Hepatocyte (in vitro differentiated cells): Measurements from ENCODE around the gene ST6GALNAC2.

Experiments used
- CTCF ChIP-seq: fragments of 200-600 bp; sonication (generic); IDR thresholded peaks from 2 replicates; pipeline ENCODE4 v1.5.1; 2016; ENCODE audit warnings: antibody characterized with exemption, mild to moderate bottlenecking; ENCODE audit not compliant: poor library complexity
- EZH2 ChIP-seq: fragments of 200-600 bp; sonication (generic); IDR thresholded peaks from 2 replicates; pipeline ENCODE4 v1.6.1; 2016; ENCODE audit warnings: antibody characterized with exemption, mild to moderate bottlenecking, borderline replicate concordance
- EZH2phosphoT487 ChIP-seq: fragments of 200-600 bp; sonication (generic); IDR thresholded peaks from one replicate; pipeline ENCODE4 v1.6.1; 2018; ENCODE audit warnings: antibody characterized with exemption, mild to moderate bottlenecking, low read depth, moderate library complexity; ENCODE audit not compliant: unreplicated experiment, severe bottlenecking

GRCh38 chr17:76528528-76529223 lies 57.0 kb downstream of the ST6GALNAC2 start:
- TF ChIP-seq CTCF (peak; percentile 35), EZH2 (no peak), EZH2phosphoT487 (no peak)
